SK-N-SH (cell line): ENCODE measurements around the gene ZDHHC14. TPM values are rescaled to one million over a fixed set of nuclear protein-coding genes. Genes with fewer than 3 reads are reported as not detected.

Source experiments
- CTCF ChIA-PET: fragments of 300-600, 350-600 bp; formaldehyde crosslinking; extraction: SDS; loops from one replicate; lab custom pipeline; 2021; lab: Yijun Ruan, JAX
- POLR2A ChIA-PET: fragments of 350-600 bp; sonication (Branson Sonifier 250); formaldehyde crosslinking; extraction: SDS; loops from one replicate; lab custom pipeline; 2020; ENCODE audit warnings: antibody characterized with exemption, inconsistent platforms; lab: Yijun Ruan, JAX
- DNase-seq: peaks from one replicate; pipeline ENCODE4 v3.0.0; 2012
- H2AFZ ChIP-seq: fragments of 200-600 bp; sonication (generic); 2 replicates; pipeline ENCODE4 v1.8.1; 2016; ENCODE audit warnings: antibody characterized with exemption, mild to moderate bottlenecking, low read depth
- H3F3A ChIP-seq: fragments of 200-600 bp; sonication (generic); replicated peaks from 2 replicates; pipeline ENCODE3; 2016; ENCODE audit warnings: antibody characterized with exemption, mild to moderate bottlenecking; ENCODE audit not compliant: insufficient read depth
- H3K27ac ChIP-seq, 2 experiments: fragments of 200-500 bp in 1 of 2; fragments of 200-600 bp in 1 of 2; sonication (Bioruptor generic) in 1 of 2; sonication (generic), shearing (Covaris generic) in 1 of 2; 2 replicates each; pipeline versions ENCODE4 v1.5.1 to v1.6.1; 2014 to 2016; ENCODE audit warnings: low read depth in 2 of 2, inconsistent platforms in 1 of 2, low read length in 1 of 2, mild to moderate bottlenecking in 1 of 2, mixed read lengths in 1 of 2
- H3K27me3 ChIP-seq: fragments of 200-600 bp; sonication (generic), shearing (Covaris generic); 2 replicates; pipeline ENCODE4 v1.6.1; 2016; ENCODE audit warnings: mixed run types; ENCODE audit not compliant: insufficient read depth
- H3K36me3 ChIP-seq, 2 experiments: fragments of 200-500 bp in 1 of 2; fragments of 200-600 bp in 1 of 2; sonication (Bioruptor generic) in 1 of 2; sonication (generic) in 1 of 2; replicated peaks in 1 of 2; 2 replicates each; pipeline versions ENCODE3 to v1.5.1; 2014 to 2016; ENCODE audit warnings: low read length in 1 of 2, mild to moderate bottlenecking in 1 of 2; ENCODE audit not compliant: insufficient read depth in 2 of 2, control insufficient read depth in 1 of 2
- H3K4me1 ChIP-seq, 2 experiments: fragments of 200-500 bp in 1 of 2; fragments of 200-600 bp in 1 of 2; sonication (Bioruptor generic) in 1 of 2; sonication (generic), shearing (Covaris generic) in 1 of 2; 2 replicates each; pipeline versions ENCODE4 v1.5.1 to v1.6.1; 2014 to 2016; ENCODE audit warnings: low read depth in 1 of 2, low read length in 1 of 2, mixed run types in 1 of 2; ENCODE audit not compliant: insufficient read depth in 2 of 2, control insufficient read depth in 1 of 2
- H3K4me2 ChIP-seq: fragments of 200-600 bp; sonication (generic), shearing (Covaris generic); 2 replicates; pipeline ENCODE4 v1.6.1; 2017; ENCODE audit warnings: mixed run types
- H3K4me3 ChIP-seq, 2 experiments: fragments of 200-500 bp in 1 of 2; fragments of 200-600 bp in 1 of 2; sonication (Bioruptor generic) in 1 of 2; sonication (generic), shearing (Covaris generic) in 1 of 2; 2 replicates each; pipeline versions ENCODE4 v1.5.1 to v1.8.1; 2014 to 2016; ENCODE audit warnings: low read depth in 2 of 2, inconsistent platforms in 1 of 2, low read length in 1 of 2, mild to moderate bottlenecking in 1 of 2, mixed read lengths in 1 of 2, moderate library complexity in 1 of 2
- H3K79me2 ChIP-seq: fragments of 200-600 bp; sonication (generic); 2 replicates; pipeline ENCODE4 v1.8.1; 2017; ENCODE audit warnings: mild to moderate bottlenecking; ENCODE audit not compliant: insufficient read depth
- H3K9ac ChIP-seq: fragments of 200-600 bp; sonication (generic); 2 replicates; pipeline ENCODE4 v1.6.1; 2017; ENCODE audit warnings: mixed run types
- H3K9me2 ChIP-seq: fragments of 200-600 bp; sonication (generic); 2 replicates; pipeline ENCODE4 v1.6.1; 2017; ENCODE audit warnings: mixed run types
- H3K9me3 ChIP-seq: fragments of 200-600 bp; sonication (generic); 2 replicates; pipeline ENCODE4 v1.6.1; 2017; ENCODE audit warnings: mixed run types, mild to moderate bottlenecking, moderate library complexity
- H4K20me1 ChIP-seq: fragments of 200-600 bp; sonication (generic); 2 replicates; pipeline ENCODE4 v1.6.1; 2017; ENCODE audit warnings: mild to moderate bottlenecking, mixed run types; ENCODE audit not compliant: insufficient read depth
- CHD2 ChIP-seq: fragments of 150-350 bp; IDR thresholded peaks from 2 replicates; pipeline ENCODE4 v1.6.1; 2018; ENCODE audit warnings: low read length; ENCODE audit not compliant: partially characterized antibody
- EP300 ChIP-seq, 2 experiments: IDR thresholded peaks; 2 replicates each; pipeline versions ENCODE4 v1.4.0 to v1.6.1; 2012; ENCODE audit warnings: borderline replicate concordance in 1 of 2, low read depth in 1 of 2, low read length in 1 of 2
- FOXM1 ChIP-seq: IDR thresholded peaks from 2 replicates; pipeline ENCODE4 v1.4.0; 2012; ENCODE audit warnings: low read depth, mild to moderate bottlenecking
- GABPA ChIP-seq: IDR thresholded peaks from 2 replicates; pipeline ENCODE4 v1.4.0; 2012; ENCODE audit warnings: low read depth, mild to moderate bottlenecking
- GATA2 ChIP-seq: sonication (generic); formaldehyde crosslinking; IDR thresholded peaks from 2 replicates; pipeline ENCODE4 v1.5.0; 2020; ENCODE audit warnings: mild to moderate bottlenecking, missing genetic modification reagents
- JUND ChIP-seq: IDR thresholded peaks from 2 replicates; pipeline ENCODE4 v1.4.0; 2012
- MEF2A ChIP-seq: IDR thresholded peaks from 2 replicates; pipeline ENCODE4 v1.4.0; 2012; ENCODE audit warnings: low read depth, borderline replicate concordance
- MXI1 ChIP-seq: IDR thresholded peaks from 2 replicates; pipeline ENCODE4 v1.6.1; 2012; ENCODE audit warnings: mild to moderate bottlenecking, low read depth, low read length, improper control_type of control experiment
- NRF1 ChIP-seq: IDR thresholded peaks from 2 replicates; pipeline ENCODE4 v1.6.1; 2012; ENCODE audit warnings: low read depth, mild to moderate bottlenecking, low read length
- RAD21 ChIP-seq: IDR thresholded peaks from 2 replicates; pipeline ENCODE4 v1.6.1; 2012; ENCODE audit warnings: mild to moderate bottlenecking, low read length
- RFX5 ChIP-seq: IDR thresholded peaks from 2 replicates; pipeline ENCODE4 v1.6.1; 2012; ENCODE audit warnings: mild to moderate bottlenecking, improper control_type of control experiment, low read length
- RXRA ChIP-seq: IDR thresholded peaks from 2 replicates; pipeline ENCODE4 v1.4.0; 2012; ENCODE audit warnings: low read depth, mild to moderate bottlenecking, borderline replicate concordance
- SIN3A ChIP-seq: IDR thresholded peaks from 2 replicates; pipeline ENCODE4 v1.6.1; 2012; ENCODE audit warnings: low read depth, mild to moderate bottlenecking, low read length, moderate library complexity, borderline replicate concordance
- SMC3 ChIP-seq: IDR thresholded peaks from 2 replicates; pipeline ENCODE4 v1.6.1; 2012; ENCODE audit warnings: low read depth, low read length, improper control_type of control experiment
- TAF1 ChIP-seq: IDR thresholded peaks from 2 replicates; pipeline ENCODE4 v1.6.1; 2012; ENCODE audit warnings: low read depth, mild to moderate bottlenecking, low read length, moderate library complexity, borderline replicate concordance
- TCF12 ChIP-seq: IDR thresholded peaks from 2 replicates; pipeline ENCODE4 v1.4.0; 2012
- TEAD4 ChIP-seq: IDR thresholded peaks from 2 replicates; pipeline ENCODE4 v1.4.0; 2012; ENCODE audit warnings: mild to moderate bottlenecking, borderline replicate concordance; ENCODE audit not compliant: insufficient read depth
- YY1 ChIP-seq: IDR thresholded peaks from 2 replicates; pipeline ENCODE4 v1.4.0; 2012; ENCODE audit warnings: low read depth, mild to moderate bottlenecking
- WGBS: methylation state at CpG from one replicate; pipeline ENCODE4 v1.1.6; 2017; ENCODE audit warnings: low lambda C conversion rate; 5-methylcytosine and 5-hydroxymethylcytosine counted together
- polyA plus RNA-seq, 3 experiments: library from polyadenylated mRNA; depleted of rRNA; stranded (reverse); fragments of >200 nt; gene quantifications; 2 replicates each; pipeline ENCODE4 v1.2.3, GENCODE V29; 2012
- TF ChIP-seq, protein P1 (sequence below): IDR thresholded peaks from 2 replicates; pipeline ENCODE4; 2012
- TF ChIP-seq, protein P2 (sequence below): fragments of 150-350 bp; IDR thresholded peaks from 2 replicates; pipeline ENCODE4 v1.6.1; 2017; ENCODE audit warnings: antibody characterized with exemption, low read length, low read depth, borderline replicate concordance
- TF ChIP-seq, protein P3 (sequence below): IDR thresholded peaks from 2 replicates; pipeline ENCODE4 v1.6.1; 2012; ENCODE audit warnings: mild to moderate bottlenecking, low read depth, low read length, moderate library complexity
- TF ChIP-seq, protein P4 (sequence below): fragments of 200-600 bp; sonication (generic); IDR thresholded peaks from 2 replicates; pipeline ENCODE4 v1.6.1; 2017; ENCODE audit warnings: antibody characterized with exemption, mild to moderate bottlenecking, moderate library complexity

ZDHHC14 gene
- polyA plus RNA-seq, 1 of the 3 experiments (the other 2 are of a cell fraction): 5.4 TPM

DNA sequence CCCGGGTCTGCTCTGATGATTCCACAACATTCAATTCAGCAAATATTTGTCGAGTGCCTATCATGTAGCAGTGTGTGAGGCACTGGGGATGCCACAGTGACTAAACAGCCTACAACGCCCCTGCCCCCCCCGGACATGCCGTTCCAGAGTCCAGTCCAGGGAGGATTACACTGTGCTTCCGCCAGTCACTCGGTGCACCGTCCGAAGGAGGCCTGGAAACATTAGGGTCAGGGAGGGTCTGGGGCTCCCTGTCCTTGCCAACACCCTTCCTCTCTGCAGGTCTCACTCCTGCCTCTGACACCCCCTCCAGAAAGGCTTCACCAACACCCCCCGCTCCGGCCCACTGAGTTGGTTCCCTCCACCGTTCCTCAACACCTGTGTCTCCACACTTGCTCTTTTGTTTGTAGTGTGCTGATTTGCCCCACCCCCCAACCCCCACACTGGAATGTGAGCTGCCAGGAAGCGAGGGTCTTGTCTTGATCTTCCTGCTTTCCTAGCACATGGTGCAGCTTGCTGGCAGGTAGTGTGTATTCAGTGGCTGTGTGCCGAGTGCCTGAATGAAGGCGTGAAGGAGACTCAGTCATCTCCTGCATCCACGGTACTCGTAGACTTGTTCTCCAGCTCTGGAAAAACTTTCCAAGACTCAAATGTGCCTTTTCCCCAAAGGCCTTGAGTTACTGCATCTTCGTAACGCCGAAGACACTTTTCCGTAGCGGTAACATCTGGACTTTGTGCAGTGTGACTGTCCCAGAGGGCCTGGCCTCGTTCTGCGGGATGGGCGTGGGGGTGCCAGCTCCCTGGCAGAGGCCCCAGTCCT, 150.4 kb downstream of the ZDHHC14 start:
- peaks cover 12 to 17% of the 10 kb centered on the region in 2 experiments; a peak in 2 of 4 replicates for H3K4me1 ChIP-seq
- H3K9ac ChIP-seq: no peak overlapping the region
- no peak overlapping the region for H2AFZ ChIP-seq
- no peak overlapping the region for H3K4me2 ChIP-seq
- DNase-seq: no peak
- CTCF ChIA-PET: no interaction called here
- TF ChIP-seq TCF12: no peak
- TF ChIP-seq EP300 (IDR thresholded peaks at IDR 0.05; ENCODE audit: borderline replicate concordance in 1 of 2, low read depth in 1 of 2, low read length in 1 of 2): no peak
- TF ChIP-seq TAF1: no peak
- TF ChIP-seq FOXM1: no peak
- no peak for TF ChIP-seq NRF1
- TF ChIP-seq RFX5: no peak
- no peak for TF ChIP-seq GABPA
- TF ChIP-seq JUND: no peak
- no peak for TF ChIP-seq SIN3A
- TF ChIP-seq YY1: no peak
- no peak for TF ChIP-seq MXI1
- TF ChIP-seq TEAD4: no peak
- TF ChIP-seq, protein P1, sequence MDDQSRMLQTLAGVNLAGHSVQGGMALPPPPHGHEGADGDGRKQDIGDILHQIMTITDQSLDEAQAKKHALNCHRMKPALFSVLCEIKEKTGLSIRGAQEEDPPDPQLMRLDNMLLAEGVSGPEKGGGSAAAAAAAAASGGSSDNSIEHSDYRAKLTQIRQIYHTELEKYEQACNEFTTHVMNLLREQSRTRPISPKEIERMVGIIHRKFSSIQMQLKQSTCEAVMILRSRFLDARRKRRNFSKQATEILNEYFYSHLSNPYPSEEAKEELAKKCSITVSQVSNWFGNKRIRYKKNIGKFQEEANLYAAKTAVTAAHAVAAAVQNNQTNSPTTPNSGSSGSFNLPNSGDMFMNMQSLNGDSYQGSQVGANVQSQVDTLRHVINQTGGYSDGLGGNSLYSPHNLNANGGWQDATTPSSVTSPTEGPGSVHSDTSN: no peak
- no peak for TF ChIP-seq RAD21
- TF ChIP-seq CHD2: no peak
- TF ChIP-seq SMC3: no peak
- H3K9me3 ChIP-seq: no peaks in the 10 kb centered on the region
- H3K36me3 ChIP-seq: no peaks in the 10 kb centered on the region
- H3K27ac ChIP-seq: no peak overlapping the region
- H3K9me2 ChIP-seq: no peaks in the 10 kb centered on the region
- H3K27me3 ChIP-seq: no peaks in the 10 kb centered on the region
- POLR2A ChIA-PET: interaction anchor here (0.7 kb wide), 1 partner anchor 658 kb away, joined by 4 read pairs; no protein-coding TSS in a partner anchor
- WGBS: 95% methylated on average over 25 of the region's 25 CpGs
- no peak overlapping the region for H3K4me3 ChIP-seq
- H3F3A ChIP-seq: peaks cover 15% of the 10 kb centered on the region
- H3K79me2 ChIP-seq: no peaks in the 10 kb centered on the region
- H4K20me1 ChIP-seq: no peaks in the 10 kb centered on the region

DNA sequence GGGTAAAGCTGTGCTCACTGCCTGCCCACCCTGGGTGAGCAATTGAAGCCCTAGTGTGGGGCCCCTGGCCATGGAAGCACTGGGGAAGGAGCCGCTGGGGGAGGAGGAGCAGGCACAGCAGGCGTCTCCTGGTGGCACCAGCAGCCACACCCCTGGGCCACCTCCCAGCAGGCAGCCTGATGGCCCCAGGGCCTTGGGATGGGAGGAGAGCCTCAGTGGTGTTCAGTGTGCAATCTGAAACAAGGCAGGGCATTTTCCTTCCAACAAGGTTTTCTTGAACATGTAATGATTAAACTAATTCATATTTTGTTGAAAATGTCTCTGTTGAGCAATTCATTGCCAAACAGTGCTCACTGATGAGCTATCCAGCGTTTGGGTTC, 151.0 kb downstream of the ZDHHC14 start:
- 95% methylated on average over 1 of the region's 3 CpGs for WGBS
- Histone ChIP-seq H3K9me2 (no peaks in the 10 kb centered on the region), H3K36me3 (no peaks in the 10 kb centered on the region), H3K79me2 (no peaks in the 10 kb centered on the region), H3K27ac (no peak overlapping the region), H3K27me3 (no peaks in the 10 kb centered on the region), H3F3A (peaks cover 15% of the 10 kb centered on the region), H3K4me3 (no peak overlapping the region), H3K4me1 (peaks cover 12 to 17% of the 10 kb centered on the region in 2 experiments; a peak in 2 of 4 replicates), H3K4me2 (no peak overlapping the region), H3K9me3 (no peaks in the 10 kb centered on the region), H4K20me1 (no peaks in the 10 kb centered on the region), H2AFZ (no peak overlapping the region), H3K9ac (no peak overlapping the region)
- POLR2A ChIA-PET: no interaction called here
- DNase-seq: no peak
- CTCF ChIA-PET: no interaction called here
- no peak for TF ChIP-seq MXI1
- TF ChIP-seq, protein P2, sequence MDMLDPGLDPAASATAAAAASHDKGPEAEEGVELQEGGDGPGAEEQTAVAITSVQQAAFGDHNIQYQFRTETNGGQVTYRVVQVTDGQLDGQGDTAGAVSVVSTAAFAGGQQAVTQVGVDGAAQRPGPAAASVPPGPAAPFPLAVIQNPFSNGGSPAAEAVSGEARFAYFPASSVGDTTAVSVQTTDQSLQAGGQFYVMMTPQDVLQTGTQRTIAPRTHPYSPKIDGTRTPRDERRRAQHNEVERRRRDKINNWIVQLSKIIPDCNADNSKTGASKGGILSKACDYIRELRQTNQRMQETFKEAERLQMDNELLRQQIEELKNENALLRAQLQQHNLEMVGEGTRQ: no peak
- no peak for TF ChIP-seq GATA2 (CRISPR knock-in tag)
- no peak for TF ChIP-seq MEF2A
- no peak for TF ChIP-seq SMC3
- TF ChIP-seq, protein P3, sequence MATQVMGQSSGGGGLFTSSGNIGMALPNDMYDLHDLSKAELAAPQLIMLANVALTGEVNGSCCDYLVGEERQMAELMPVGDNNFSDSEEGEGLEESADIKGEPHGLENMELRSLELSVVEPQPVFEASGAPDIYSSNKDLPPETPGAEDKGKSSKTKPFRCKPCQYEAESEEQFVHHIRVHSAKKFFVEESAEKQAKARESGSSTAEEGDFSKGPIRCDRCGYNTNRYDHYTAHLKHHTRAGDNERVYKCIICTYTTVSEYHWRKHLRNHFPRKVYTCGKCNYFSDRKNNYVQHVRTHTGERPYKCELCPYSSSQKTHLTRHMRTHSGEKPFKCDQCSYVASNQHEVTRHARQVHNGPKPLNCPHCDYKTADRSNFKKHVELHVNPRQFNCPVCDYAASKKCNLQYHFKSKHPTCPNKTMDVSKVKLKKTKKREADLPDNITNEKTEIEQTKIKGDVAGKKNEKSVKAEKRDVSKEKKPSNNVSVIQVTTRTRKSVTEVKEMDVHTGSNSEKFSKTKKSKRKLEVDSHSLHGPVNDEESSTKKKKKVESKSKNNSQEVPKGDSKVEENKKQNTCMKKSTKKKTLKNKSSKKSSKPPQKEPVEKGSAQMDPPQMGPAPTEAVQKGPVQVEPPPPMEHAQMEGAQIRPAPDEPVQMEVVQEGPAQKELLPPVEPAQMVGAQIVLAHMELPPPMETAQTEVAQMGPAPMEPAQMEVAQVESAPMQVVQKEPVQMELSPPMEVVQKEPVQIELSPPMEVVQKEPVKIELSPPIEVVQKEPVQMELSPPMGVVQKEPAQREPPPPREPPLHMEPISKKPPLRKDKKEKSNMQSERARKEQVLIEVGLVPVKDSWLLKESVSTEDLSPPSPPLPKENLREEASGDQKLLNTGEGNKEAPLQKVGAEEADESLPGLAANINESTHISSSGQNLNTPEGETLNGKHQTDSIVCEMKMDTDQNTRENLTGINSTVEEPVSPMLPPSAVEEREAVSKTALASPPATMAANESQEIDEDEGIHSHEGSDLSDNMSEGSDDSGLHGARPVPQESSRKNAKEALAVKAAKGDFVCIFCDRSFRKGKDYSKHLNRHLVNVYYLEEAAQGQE: no peak
- TF ChIP-seq TAF1: no peak
- no peak for TF ChIP-seq RXRA
- TF ChIP-seq, protein P4, sequence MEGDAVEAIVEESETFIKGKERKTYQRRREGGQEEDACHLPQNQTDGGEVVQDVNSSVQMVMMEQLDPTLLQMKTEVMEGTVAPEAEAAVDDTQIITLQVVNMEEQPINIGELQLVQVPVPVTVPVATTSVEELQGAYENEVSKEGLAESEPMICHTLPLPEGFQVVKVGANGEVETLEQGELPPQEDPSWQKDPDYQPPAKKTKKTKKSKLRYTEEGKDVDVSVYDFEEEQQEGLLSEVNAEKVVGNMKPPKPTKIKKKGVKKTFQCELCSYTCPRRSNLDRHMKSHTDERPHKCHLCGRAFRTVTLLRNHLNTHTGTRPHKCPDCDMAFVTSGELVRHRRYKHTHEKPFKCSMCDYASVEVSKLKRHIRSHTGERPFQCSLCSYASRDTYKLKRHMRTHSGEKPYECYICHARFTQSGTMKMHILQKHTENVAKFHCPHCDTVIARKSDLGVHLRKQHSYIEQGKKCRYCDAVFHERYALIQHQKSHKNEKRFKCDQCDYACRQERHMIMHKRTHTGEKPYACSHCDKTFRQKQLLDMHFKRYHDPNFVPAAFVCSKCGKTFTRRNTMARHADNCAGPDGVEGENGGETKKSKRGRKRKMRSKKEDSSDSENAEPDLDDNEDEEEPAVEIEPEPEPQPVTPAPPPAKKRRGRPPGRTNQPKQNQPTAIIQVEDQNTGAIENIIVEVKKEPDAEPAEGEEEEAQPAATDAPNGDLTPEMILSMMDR: no peak
